Caco-2 (cell line): ENCODE results near the gene SMR3A. TPM values are rescaled to one million over a fixed set of nuclear protein-coding genes. Genes with fewer than 3 reads are reported as not detected.

Experiments
- BruUV-seq: library from RNA; stranded (reverse); fragments of 400-500 nt; replicated peaks from 2 replicates; lab custom pipeline; 2021; lab: Mats Ljungman, UMichigan
- CTCF ChIA-PET: fragments of 300-600 bp; sonication (Branson Sonifier 250); formaldehyde crosslinking; loops from one replicate; lab custom pipeline; 2022; ENCODE audit warnings: antibody characterized with exemption; lab: Charles Lee
- POLR2A ChIA-PET: fragments of 300-600 bp; sonication (Branson Sonifier 250); formaldehyde crosslinking; loops from one replicate; lab custom pipeline; 2022; ENCODE audit warnings: antibody characterized with exemption; lab: Charles Lee
- DNase-seq, 2 experiments: peaks; one replicate each; pipeline versions ENCODE4 v3.0.0 to v3.0.0-alpha.2; 2020 to 2022
- H3K27me3 ChIP-seq: replicated peaks from 2 replicates; pipeline ENCODE4 v1.6.0; 2011; ENCODE audit warnings: low read length; ENCODE audit not compliant: control insufficient read depth, insufficient read depth
- H3K36me3 ChIP-seq: 2 replicates; pipeline ENCODE4 v1.5.1; 2011; ENCODE audit warnings: low read length; ENCODE audit not compliant: control insufficient read depth, insufficient read depth
- H3K4me1 ChIP-seq: fragments of 250-450 bp; sonication (Bioruptor Pico); 2 replicates; pipeline ENCODE4 v1.5.1; 2020; ENCODE audit warnings: mild to moderate bottlenecking
- H3K4me3 ChIP-seq: 2 replicates; pipeline ENCODE4 v1.5.1; 2011; ENCODE audit warnings: low read depth, mild to moderate bottlenecking, control low read depth, low read length
- H3K9me3 ChIP-seq: fragments of 250-450 bp; sonication (Bioruptor Pico); 2 replicates; pipeline ENCODE4 v1.5.1; 2020; ENCODE audit warnings: mild to moderate bottlenecking, moderate library complexity
- H3K27ac Mint-ChIP-seq: one replicate; pipeline ENCODE4 v1.8.0; 2022; ENCODE audit warnings: mixed read lengths; ENCODE audit not compliant: unreplicated experiment
- H3K27me3 Mint-ChIP-seq: one replicate; pipeline ENCODE4 v1.8.0; 2022; ENCODE audit warnings: mixed read lengths; ENCODE audit not compliant: insufficient read depth, unreplicated experiment
- H3K36me3 Mint-ChIP-seq: one replicate; pipeline ENCODE4 v1.8.0; 2022; ENCODE audit warnings: mild to moderate bottlenecking, mixed read lengths; ENCODE audit not compliant: insufficient read depth, unreplicated experiment
- H3K4me1 Mint-ChIP-seq: one replicate; pipeline ENCODE4 v1.8.0; 2022; ENCODE audit warnings: low read depth, mixed read lengths; ENCODE audit not compliant: unreplicated experiment
- H3K4me3 Mint-ChIP-seq: one replicate; pipeline ENCODE4 v1.8.0; 2022; ENCODE audit warnings: mild to moderate bottlenecking, moderate library complexity, mixed read lengths; ENCODE audit not compliant: unreplicated experiment
- H3K9me3 Mint-ChIP-seq: one replicate; pipeline ENCODE4 v1.8.0; 2022; ENCODE audit warnings: mixed read lengths; ENCODE audit not compliant: unreplicated experiment
- CTCF ChIP-seq, 2 experiments: fragments of 200-600 bp in 1 of 2; IDR thresholded peaks; 1 replicate in 1 of 2; 2 replicates in 1 of 2; pipeline versions ENCODE4 v1.5.1 to v1.8.0; 2011 to 2022; ENCODE audit warnings: antibody characterized with exemption in 1 of 2, control low read depth in 1 of 2, inconsistent platforms in 1 of 2, low read depth in 1 of 2, low read length in 1 of 2, mild to moderate bottlenecking in 1 of 2, moderate library complexity in 1 of 2; ENCODE audit not compliant: insufficient read depth in 1 of 2, severe bottlenecking in 1 of 2, unreplicated experiment in 1 of 2
- intact Hi-C: fragments of 100-400 bp; cut with micrococcal nuclease; formaldehyde crosslinking; loops from one replicate; pipeline ENCODE4 v1.10.0; 2022; ENCODE audit not compliant: unreplicated experiment
- total RNA-seq: library from RNA; stranded (reverse); gene quantifications from 2 replicates; pipeline ENCODE4 v1.2.3, GENCODE V29; 2022

Gene SMR3A
- total RNA-seq, 1 experiment from 2014 or later = not detected

- Mint-ChIP-seq H3K4me1 (no peaks in the 10 kb centered on the region), H3K9me3 (no peaks in the 10 kb centered on the region), H3K4me3 (no peak overlapping the region), H3K27ac (no peak overlapping the region), H3K27me3 (peaks cover 3% of the 10 kb centered on the region), H3K36me3 (no peaks in the 10 kb centered on the region)
- no peaks in the 10 kb centered on the region for H3K9me3 ChIP-seq
- CTCF ChIA-PET = no interaction called here
- no TSS peak for BruUV-seq
- H3K36me3 ChIP-seq = no peaks in the 10 kb centered on the region
- intact Hi-C loops = no loop called here
- DNase-seq = no peak
- H3K4me1 ChIP-seq = no peaks in the 10 kb centered on the region
- H3K4me3 ChIP-seq = no peak overlapping the region
- no peak for TF ChIP-seq CTCF (IDR thresholded peaks at IDR 0.05; ENCODE audit: insufficient read depth in 1 of 2, low read depth in 1 of 2, low read length in 1 of 2, severe bottlenecking in 1 of 2, unreplicated experiment in 1 of 2)
- POLR2A ChIA-PET = no interaction called here
- no peaks in the 10 kb centered on the region for H3K27me3 ChIP-seq
These were observed 11.4 kb downstream of the SMR3A start for GRCh38 chr4:70371987-70372386.

- no TSS peak for BruUV-seq
- POLR2A ChIA-PET = no interaction called here
- H3K9me3 ChIP-seq = no peaks in the 10 kb centered on the region
- Mint-ChIP-seq H3K4me1 (no peaks in the 10 kb centered on the region), H3K9me3 (no peaks in the 10 kb centered on the region), H3K27ac (no peak overlapping the region), H3K36me3 (no peaks in the 10 kb centered on the region), H3K27me3 (peaks cover 3% of the 10 kb centered on the region), H3K4me3 (no peak overlapping the region)
- no peak for TF ChIP-seq CTCF (IDR thresholded peaks at IDR 0.05; ENCODE audit: insufficient read depth in 1 of 2, low read depth in 1 of 2, low read length in 1 of 2, severe bottlenecking in 1 of 2, unreplicated experiment in 1 of 2)
- H3K27me3 ChIP-seq = no peaks in the 10 kb centered on the region
- CTCF ChIA-PET = no interaction called here
- intact Hi-C loops = no loop called here
- H3K36me3 ChIP-seq = no peaks in the 10 kb centered on the region
- no peak overlapping the region for H3K4me3 ChIP-seq
- H3K4me1 ChIP-seq = no peaks in the 10 kb centered on the region
- DNase-seq = no peak
These were observed 12.2 kb downstream of the SMR3A start for GRCh38 chr4:70372760-70373159.

- no peaks in the 10 kb centered on the region for H3K9me3 ChIP-seq
- no peak overlapping the region for H3K27ac Mint-ChIP-seq
- H3K4me3 ChIP-seq = no peak overlapping the region
- H3K4me1 ChIP-seq = no peaks in the 10 kb centered on the region
- no peak for DNase-seq
- no peaks in the 10 kb centered on the region for H3K36me3 ChIP-seq
- no peak for TF ChIP-seq CTCF (IDR thresholded peaks at IDR 0.05; ENCODE audit: insufficient read depth in 1 of 2, low read depth in 1 of 2, low read length in 1 of 2, severe bottlenecking in 1 of 2, unreplicated experiment in 1 of 2)
- H3K36me3 Mint-ChIP-seq = no peaks in the 10 kb centered on the region
- BruUV-seq = no TSS peak
- ChIA-PET CTCF (no interaction called here), POLR2A (no interaction called here)
- H3K27me3 Mint-ChIP-seq = peaks cover 2% of the 10 kb centered on the region
- H3K4me3 Mint-ChIP-seq = no peak overlapping the region
- no peaks in the 10 kb centered on the region for H3K9me3 Mint-ChIP-seq
- intact Hi-C loops = no loop called here
- no peaks in the 10 kb centered on the region for H3K4me1 Mint-ChIP-seq
- no peaks in the 10 kb centered on the region for H3K27me3 ChIP-seq
These were observed 20.0 kb downstream of the SMR3A start for GRCh38 chr4:70380578-70380977.
